Astrocyte of the spinal cord (primary cell): ENCODE data around the gene OSBP.

Experiments
- DNase-seq: peaks from one replicate; pipeline ENCODE4 v3.0.0; 2011; ENCODE audit warnings: low read depth, low spot score
- H3K4me3 ChIP-seq: 2 replicates; pipeline ENCODE4 v1.5.1; 2011; ENCODE audit warnings: low read depth, mild to moderate bottlenecking, low read length, moderate library complexity
- CTCF ChIP-seq: IDR thresholded peaks from 2 replicates; pipeline ENCODE4 v1.5.1; 2012; ENCODE audit warnings: low read depth, mild to moderate bottlenecking, low read length, inconsistent platforms
- in situ Hi-C: cut with HindIII; loops from 2 replicates; pipeline ENCODE4 v1.10.0; 2017; ENCODE audit warnings: low sequenced_read_pairs

OSBP gene

GRCh38 chr11:59615637-59616395 is at the start of gene OSBP:
Gene OSBP, minus strand, starts transcription at chr11:59615774. Its CDS starts 110 bp downstream, at chr11:59615664.
- peak within 1 kb of the TSS; percentile 78 for H3K4me3 ChIP-seq
- DNase-seq = peak; percentile 100
- in situ Hi-C loops = no loop called here
- TF ChIP-seq CTCF = no peak

- in situ Hi-C loops = no loop called here
- no peak overlapping the region for H3K4me3 ChIP-seq
- no peak for DNase-seq
- TF ChIP-seq CTCF = no peak
Observed at GRCh38 chr11:59660621-59661020, 45.0 kb upstream of the OSBP start.

GRCh38 chr11:59659981-59660380 is 44.4 kb upstream of the OSBP start:
- no peak for DNase-seq
- no peak overlapping the region for H3K4me3 ChIP-seq
- no peak for TF ChIP-seq CTCF
- in situ Hi-C loops = no loop called here

GRCh38 chr11:59658036-59658435 is 42.5 kb upstream of the OSBP start:
- in situ Hi-C loops = no loop called here
- H3K4me3 ChIP-seq = no peak overlapping the region
- no peak for TF ChIP-seq CTCF
- DNase-seq = no peak

- no peak for TF ChIP-seq CTCF
- no peak overlapping the region for H3K4me3 ChIP-seq
- no peak for DNase-seq
- in situ Hi-C loops = no loop called here
Observed at GRCh38 chr11:59654893-59655292, 39.3 kb upstream of the OSBP start.

- H3K4me3 ChIP-seq = no peak overlapping the region
- DNase-seq = no peak
- no peak for TF ChIP-seq CTCF
- in situ Hi-C loops = no loop called here
Observed at GRCh38 chr11:59647245-59647980, 31.8 kb upstream of the OSBP start.
